NCI-H1092 (cell line): Measurements from ENCODE around the gene OR6C75.
"Not testable (repeated sequence)": the region's sequence is repeated elsewhere in the genome, so short reads cannot be mapped to it uniquely, and the experiment has no call there.

Experiments used
- DNase-seq: peaks from one replicate; lab custom pipeline; 2025; lab: John Stamatoyannopoulos, UW

The OR6C75 gene

GRCh38 chr12:55362675-55363074 is at the start of gene OR6C75:
TSS of gene OR6C75 (plus strand) at chr12:55362975. CDS start at chr12:55365111, 2,136 bp downstream.
- DNase-seq, result no peak

DNA sequence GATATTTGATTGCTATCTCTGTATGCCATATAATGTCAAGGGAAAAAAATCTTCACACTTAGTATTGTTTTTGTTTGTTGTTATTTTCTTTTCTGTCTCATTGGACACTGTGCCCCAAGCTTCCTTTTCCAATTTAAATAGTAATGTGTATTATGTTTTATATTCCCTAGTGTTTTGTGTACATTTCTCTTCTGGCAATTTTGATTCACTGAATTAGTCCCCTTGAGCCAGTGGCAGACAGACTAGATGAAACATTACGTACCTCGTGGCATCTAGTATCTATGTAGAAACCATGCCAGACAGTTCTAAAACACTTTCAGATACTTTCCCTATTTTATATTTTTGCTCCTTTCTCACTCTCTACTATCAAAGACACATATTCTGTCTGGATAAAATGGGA is 48.7 kb upstream of the OR6C75 start, which contains the start of gene OR6C1:
Gene OR6C1 (plus strand): TSS at position 301 of the 400 bp plus-strand sequence. CDS start 6,257 bp downstream, outside the sequence.
- no peak for DNase-seq

DNA sequence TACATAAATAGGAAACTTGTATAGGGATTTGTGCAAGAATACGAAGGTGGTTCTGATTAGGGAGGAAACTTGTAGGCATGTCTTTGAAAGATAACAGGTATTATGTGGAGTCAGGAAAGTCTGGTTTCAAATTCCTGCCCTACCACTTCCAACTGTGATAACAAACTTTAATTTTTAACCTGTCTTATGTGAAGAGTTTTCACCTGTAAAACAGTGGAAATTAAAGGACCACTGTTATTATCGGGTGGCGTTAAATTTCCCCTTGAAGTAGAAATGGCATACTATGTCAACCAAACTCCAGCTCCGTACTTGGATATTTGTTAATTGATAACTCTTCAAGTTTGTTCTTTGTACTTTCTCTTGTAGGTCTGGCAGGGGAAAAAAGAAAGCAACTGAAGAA is 42.6 kb upstream of the OR6C75 start:
- no peak for DNase-seq

- DNase-seq, result not testable (repeated sequence)
These were observed 37.0 kb upstream of the OR6C75 start for GRCh38 chr12:55325801-55326200.

GRCh38 chr12:55330446-55330845 is 32.3 kb upstream of the OR6C75 start, which contains the start of gene OR6C3:
TSS of gene OR6C3 (plus strand) at chr12:55330746. CDS start at chr12:55331701, 955 bp downstream.
- no peak for DNase-seq

DNA sequence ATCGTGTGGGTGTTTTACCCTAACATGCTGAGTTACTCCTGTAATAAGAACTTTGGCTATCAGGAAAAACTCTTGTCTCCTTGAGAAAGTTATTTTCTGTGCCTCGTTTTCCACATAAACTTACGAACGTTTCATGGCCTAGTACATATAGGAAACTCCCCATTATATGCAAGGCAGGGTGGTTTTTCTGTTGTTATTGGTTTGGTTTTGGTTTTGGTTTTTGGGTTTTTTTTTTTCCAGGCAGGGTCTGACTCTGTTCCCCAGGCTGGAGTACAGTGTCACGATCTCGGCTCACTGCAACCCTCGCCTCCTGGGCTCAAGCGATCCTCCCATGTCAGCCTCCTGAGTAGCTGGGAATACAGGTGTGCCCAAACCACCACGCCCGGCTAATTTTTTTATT is 26.8 kb upstream of the OR6C75 start:
- no peak for DNase-seq

- not testable (repeated sequence) for DNase-seq
These were observed 7.4 kb upstream of the OR6C75 start for GRCh38 chr12:55355338-55355737.

DNA sequence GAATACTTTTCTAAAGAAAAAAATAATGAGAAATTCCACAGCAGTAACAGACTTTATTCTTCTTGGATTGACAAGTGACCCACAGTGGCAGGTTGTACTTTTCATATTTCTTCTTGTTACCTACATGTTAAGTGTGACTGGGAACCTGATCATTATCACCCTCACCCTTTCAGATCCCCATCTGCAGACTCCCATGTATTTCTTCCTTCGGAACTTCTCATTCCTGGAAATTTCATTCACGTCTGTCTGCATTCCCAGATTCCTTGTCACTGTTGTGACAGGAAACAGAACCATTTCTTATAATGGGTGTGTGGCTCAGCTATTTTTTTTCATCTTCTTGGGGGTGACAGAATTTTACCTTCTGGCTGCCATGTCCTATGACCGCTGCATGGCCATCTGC is 2.3 kb downstream of the OR6C75 start:
- no peak for DNase-seq

DNA sequence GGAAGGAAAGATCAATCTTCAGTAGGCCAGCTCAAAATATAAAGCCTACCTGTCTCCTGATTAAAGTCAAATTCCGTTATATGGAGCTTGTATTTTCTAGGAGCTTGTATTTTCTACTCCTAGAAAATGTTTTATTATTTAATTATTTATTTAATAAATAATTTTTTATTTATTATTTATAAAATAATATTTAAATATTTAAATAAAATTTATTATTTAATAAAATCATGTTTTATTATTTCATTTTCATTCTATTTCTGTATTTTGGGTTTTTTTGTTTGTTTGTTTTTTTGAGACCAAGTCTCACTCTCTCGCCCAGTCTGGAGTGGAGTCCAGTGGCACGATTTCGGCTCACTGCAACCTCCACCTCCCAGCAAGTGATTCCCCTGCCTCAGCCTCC is 9.7 kb downstream of the OR6C75 start:
- DNase-seq, result no peak

- DNase-seq, result no peak
These were observed 23.1 kb downstream of the OR6C75 start for GRCh38 chr12:55385891-55386290.

GRCh38 chr12:55392032-55392795 is 29.4 kb downstream of the OR6C75 start:
- no peak for DNase-seq

DNA sequence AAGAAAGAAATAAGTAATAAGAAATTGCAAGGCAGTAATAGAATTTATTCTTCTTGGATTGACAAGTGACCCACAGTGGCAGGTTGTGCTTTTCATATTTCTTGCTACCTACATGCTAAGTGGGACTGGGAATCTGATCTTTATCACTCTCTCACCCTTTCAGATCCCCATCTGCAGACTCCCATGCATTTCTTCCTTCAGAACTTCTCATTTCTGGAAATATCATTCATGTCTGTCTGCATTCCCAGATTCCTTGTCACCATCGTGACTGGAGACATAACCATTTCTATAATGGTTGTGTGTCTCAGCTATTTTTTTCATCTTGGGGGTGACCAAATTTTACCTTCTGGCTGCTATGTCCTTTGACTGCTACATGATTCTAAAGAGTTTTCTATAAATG is 33.6 kb downstream of the OR6C75 start:
- no peak for DNase-seq

DNA sequence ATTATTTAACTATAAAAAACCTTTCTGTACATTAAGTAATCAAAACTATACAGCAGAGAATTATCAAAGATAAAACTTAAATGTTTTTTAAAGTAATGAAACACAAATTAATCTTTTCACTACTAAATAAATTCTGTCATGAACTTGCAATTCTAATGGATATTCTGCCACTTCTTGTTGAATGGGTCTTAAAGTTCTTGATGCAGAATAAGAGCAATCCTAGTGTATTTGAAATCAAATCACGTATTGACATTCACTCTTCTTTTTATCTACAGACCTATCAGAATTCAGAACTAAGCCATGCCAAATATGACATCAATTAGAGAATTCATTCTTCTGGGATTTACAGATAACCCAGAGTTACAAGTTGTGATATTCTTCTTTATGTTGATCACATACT is 37.5 kb downstream of the OR6C75 start, which contains the start of gene OR6C65:
Gene OR6C65 (plus strand): TSS at position 301 of the 400 bp plus-strand sequence. CDS start 0 bp downstream, at position 301.
- no peak for DNase-seq

- no peak for DNase-seq
These were observed 45.1 kb downstream of the OR6C75 start for GRCh38 chr12:55407866-55408265.

DNA sequence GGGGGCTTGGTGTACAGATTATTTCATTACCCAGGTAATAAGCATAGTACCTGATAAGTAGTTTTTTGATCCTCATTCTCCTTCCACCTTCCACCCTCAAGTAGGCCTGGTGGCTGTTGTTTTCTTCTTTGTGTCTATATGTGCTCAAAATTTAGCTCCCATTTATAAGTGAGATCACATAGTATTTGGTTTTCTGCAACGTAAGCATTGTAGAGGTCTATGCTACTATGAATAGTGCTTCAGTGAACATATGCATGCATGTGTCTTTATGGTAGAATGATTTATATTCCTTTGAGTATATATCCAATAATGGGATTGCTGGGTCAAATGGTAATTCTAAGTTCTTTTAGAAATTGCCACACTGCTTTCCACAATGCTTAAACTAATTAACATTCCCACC is 46.4 kb downstream of the OR6C75 start:
- DNase-seq, result not testable (repeated sequence)

DNA sequence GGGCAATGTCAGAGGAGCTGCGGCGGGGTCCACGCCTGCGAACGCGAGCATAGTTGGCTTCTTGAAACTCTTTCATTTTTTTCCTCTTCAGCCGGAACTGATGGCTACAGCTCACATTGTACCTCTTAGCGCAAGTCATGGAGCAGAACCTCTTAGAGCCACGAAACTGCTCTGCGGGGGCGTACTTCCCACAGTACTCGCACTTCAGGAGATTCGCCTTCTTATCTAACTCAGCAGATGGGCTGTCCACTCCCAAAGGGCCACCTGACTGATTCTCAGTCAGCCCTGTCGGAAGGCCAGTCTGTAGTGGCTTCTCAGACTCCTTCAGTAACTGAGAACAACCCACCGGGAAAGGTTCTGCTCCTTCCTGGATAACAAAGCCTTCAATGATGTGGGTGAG is 49.4 kb downstream of the OR6C75 start:
- DNase-seq, result not testable (repeated sequence)

GRCh38 chr12:55413498-55414388 is 51.0 kb downstream of the OR6C75 start:
- DNase-seq, result not testable (repeated sequence)

- DNase-seq, result not testable (repeated sequence)
These were observed 51.6 kb downstream of the OR6C75 start for GRCh38 chr12:55414396-55414823.

GRCh38 chr12:55414889-55415288 is 52.1 kb downstream of the OR6C75 start:
- DNase-seq, result not testable (repeated sequence)

DNA sequence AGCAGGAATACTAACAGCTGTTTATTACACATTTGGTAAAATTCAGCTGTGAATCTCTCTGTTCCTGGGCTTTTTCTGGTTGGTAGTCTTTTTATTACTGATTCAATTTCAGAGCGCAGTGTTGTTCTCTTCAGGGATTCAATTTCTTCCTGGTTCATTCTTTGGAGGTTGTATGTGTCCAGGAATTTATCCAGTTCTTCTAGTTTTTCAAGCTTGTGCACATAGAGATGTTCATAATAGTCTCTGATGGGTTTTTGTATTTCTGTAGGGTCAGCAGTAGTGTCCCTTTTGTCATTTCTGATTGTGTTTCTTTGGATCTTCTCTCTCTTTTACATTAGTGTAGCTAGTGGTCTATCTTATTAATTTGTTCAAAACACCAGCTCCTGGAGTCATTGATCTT is 54.2 kb downstream of the OR6C75 start:
- no peak for DNase-seq
